H9 (cell line): ENCODE measurements around the gene TEX19. TPM values are rescaled to one million over a fixed set of nuclear protein-coding genes. Genes with fewer than 3 reads are reported as not detected.

Experiments
- DNase-seq: peaks from one replicate; pipeline ENCODE4 v3.0.0-alpha.2; 2017
- H2AFZ ChIP-seq: one replicate; pipeline ENCODE4 v1.6.1; 2013; ENCODE audit warnings: mild to moderate bottlenecking, low read length, control low read depth, moderate library complexity
- H2AK5ac ChIP-seq: 2 replicates; pipeline ENCODE4 v1.6.1; 2013; ENCODE audit warnings: low read length, control low read depth, mixed read lengths; ENCODE audit not compliant: insufficient read length
- H2BK120ac ChIP-seq: one replicate; pipeline ENCODE4 v1.6.1; 2013; ENCODE audit warnings: low read depth, mild to moderate bottlenecking, low read length, control low read depth, inconsistent platforms; ENCODE audit not compliant: poor library complexity, severe bottlenecking
- H2BK12ac ChIP-seq: 2 replicates; pipeline ENCODE4 v1.6.1; 2013; ENCODE audit warnings: low read length, control low read depth, mixed read lengths, low read depth; ENCODE audit not compliant: insufficient read length
- H2BK15ac ChIP-seq: 2 replicates; pipeline ENCODE4 v1.6.1; 2013; ENCODE audit warnings: low read depth, low read length, control low read depth
- H2BK20ac ChIP-seq: one replicate; pipeline ENCODE4 v1.6.1; 2013; ENCODE audit warnings: low read depth, mild to moderate bottlenecking, low read length, control low read depth, inconsistent platforms; ENCODE audit not compliant: poor library complexity, severe bottlenecking
- H2BK5ac ChIP-seq: 2 replicates; pipeline ENCODE4 v1.6.1; 2013; ENCODE audit warnings: low read length, control low read depth, mixed read lengths; ENCODE audit not compliant: insufficient read length
- H3K14ac ChIP-seq: 2 replicates; pipeline ENCODE4 v1.6.1; 2013; ENCODE audit warnings: low read length, control low read depth; ENCODE audit not compliant: insufficient read depth
- H3K18ac ChIP-seq: 2 replicates; pipeline ENCODE4 v1.6.1; 2013; ENCODE audit warnings: low read depth, mild to moderate bottlenecking, mixed read lengths, low read length, control low read depth; ENCODE audit not compliant: insufficient read length
- H3K23ac ChIP-seq: 2 replicates; pipeline ENCODE4 v1.6.1; 2013; ENCODE audit warnings: low read length, control low read depth, mixed read lengths, low read depth; ENCODE audit not compliant: insufficient read length
- H3K23me2 ChIP-seq: 2 replicates; pipeline ENCODE4 v1.6.1; 2013; ENCODE audit warnings: low read depth, mild to moderate bottlenecking, mixed read lengths, low read length, control low read depth; ENCODE audit not compliant: insufficient read length, poor library complexity, severe bottlenecking
- H3K27ac ChIP-seq: 2 replicates; pipeline ENCODE4 v1.5.1; 2013; ENCODE audit warnings: low read length, control low read depth, mixed read lengths, low read depth; ENCODE audit not compliant: insufficient read length
- H3K27me3 ChIP-seq: 2 replicates; pipeline ENCODE4 v1.6.1; 2013; ENCODE audit warnings: low read length, control low read depth, inconsistent platforms; ENCODE audit not compliant: insufficient read depth
- H3K4ac ChIP-seq: 2 replicates; pipeline ENCODE4 v1.6.1; 2013; ENCODE audit warnings: low read depth, mild to moderate bottlenecking, control low read depth, inconsistent platforms, low read length, moderate library complexity
- H3K4me1 ChIP-seq: 2 replicates; pipeline ENCODE4 v1.6.1; 2013; ENCODE audit warnings: low read length, control low read depth, inconsistent platforms; ENCODE audit not compliant: insufficient read depth
- H3K4me2 ChIP-seq: 2 replicates; pipeline ENCODE4 v1.6.1; 2013; ENCODE audit warnings: low read length, control low read depth, mixed read lengths; ENCODE audit not compliant: insufficient read length, insufficient read depth
- H3K56ac ChIP-seq: 2 replicates; pipeline ENCODE4 v1.6.1; 2013; ENCODE audit warnings: low read depth, mild to moderate bottlenecking, mixed read lengths, low read length, control low read depth; ENCODE audit not compliant: insufficient read length
- H3K79me1 ChIP-seq: 2 replicates; pipeline ENCODE4 v1.6.1; 2013; ENCODE audit warnings: low read depth, mild to moderate bottlenecking, moderate library complexity, low read length, control low read depth, inconsistent platforms; ENCODE audit not compliant: insufficient read depth, poor library complexity, severe bottlenecking
- H3K79me2 ChIP-seq: 2 replicates; pipeline ENCODE4 v1.6.1; 2013; ENCODE audit warnings: low read length, control low read depth, inconsistent platforms; ENCODE audit not compliant: insufficient read depth
- H3K9ac ChIP-seq: 2 replicates; pipeline ENCODE4 v1.6.1; 2013; ENCODE audit warnings: low read length, control low read depth, mixed read lengths; ENCODE audit not compliant: insufficient read length; ENCODE audit errors: extremely low read depth
- H3K9me3 ChIP-seq: one replicate; pipeline ENCODE4 v1.6.1; 2013; ENCODE audit warnings: low read depth, low read length, inconsistent platforms; ENCODE audit not compliant: control insufficient read depth
- H3T11ph ChIP-seq: one replicate; pipeline ENCODE4 v1.6.1; 2013; ENCODE audit warnings: mild to moderate bottlenecking, low read length, control low read depth, inconsistent platforms
- H4K20me1 ChIP-seq: one replicate; pipeline ENCODE4 v1.6.1; 2013; ENCODE audit not compliant: control insufficient read depth, insufficient read length, insufficient read depth
- H4K5ac ChIP-seq: 2 replicates; pipeline ENCODE4 v1.6.1; 2013; ENCODE audit warnings: low read depth, mild to moderate bottlenecking, mixed read lengths, low read length, control low read depth; ENCODE audit not compliant: insufficient read length
- H4K8ac ChIP-seq: replicated peaks from 2 replicates; pipeline ENCODE4 v1.6.1; 2013; ENCODE audit warnings: low read length, control low read depth, mixed read lengths, low read depth; ENCODE audit not compliant: insufficient read length
- H4K91ac ChIP-seq: 2 replicates; pipeline ENCODE4 v1.6.1; 2013; ENCODE audit warnings: low read depth, mild to moderate bottlenecking, moderate library complexity, mixed read lengths, low read length, control low read depth; ENCODE audit not compliant: insufficient read length
- H3K27ac Mint-ChIP-seq, 3 experiments: 2 replicates in 2 of 3; 3 replicates in 1 of 3; pipeline ENCODE4 v1.8.0; 2020 to 2021; ENCODE audit warnings: mixed read lengths in 3 of 3, mild to moderate bottlenecking in 1 of 3, moderate library complexity in 1 of 3
- H3K27me3 Mint-ChIP-seq: 2 replicates; pipeline ENCODE4 v1.8.0; 2021; ENCODE audit warnings: low read depth, mild to moderate bottlenecking, moderate library complexity, mixed read lengths
- H3K36me3 Mint-ChIP-seq, 3 experiments: 2 replicates in 2 of 3; 3 replicates in 1 of 3; pipeline ENCODE4 v1.8.0; 2020 to 2021; ENCODE audit warnings: low read depth in 3 of 3, mixed read lengths in 3 of 3; ENCODE audit not compliant: insufficient read depth in 1 of 3
- H3K4me1 Mint-ChIP-seq, 2 experiments: 2 replicates each; pipeline ENCODE4 v1.8.0; 2020; ENCODE audit warnings: mixed read lengths in 2 of 2
- H3K4me3 Mint-ChIP-seq, 2 experiments: 2 replicates in 1 of 2; 3 replicates in 1 of 2; pipeline ENCODE4 v1.8.0; 2020 to 2021; ENCODE audit warnings: mild to moderate bottlenecking in 2 of 2, mixed read lengths in 2 of 2, moderate library complexity in 1 of 2
- H3K9me3 Mint-ChIP-seq, 2 experiments: 2 replicates in 1 of 2; 3 replicates in 1 of 2; pipeline ENCODE4 v1.8.0; 2020; ENCODE audit warnings: mild to moderate bottlenecking in 2 of 2, mixed read lengths in 2 of 2, moderate library complexity in 1 of 2
- CTCF ChIP-seq: fragments of 200-600 bp; sonication (generic); conservative IDR thresholded peaks from 3 replicates; pipeline ENCODE4 v1.8.0; 2021; ENCODE audit warnings: antibody characterized with exemption, mild to moderate bottlenecking
- WGBS: extraction: QIAGEN DNeasy Blood & Tissue Kit; methylation state at CpG from one replicate; pipeline ENCODE4 v1.1.7; 2013; ENCODE audit warnings: missing lambda C conversion rate, low lambda C conversion rate, mixed read lengths; ENCODE audit not compliant: insufficient read length; ENCODE audit errors: extremely low coverage; 5-methylcytosine and 5-hydroxymethylcytosine counted together
- total RNA-seq: library from RNA; stranded (reverse); gene quantifications from 2 replicates; pipeline ENCODE4 v1.2.1, GENCODE V29; 2021

The TEX19 gene
- total RNA-seq, 1 experiment from 2014 or later, result 1.4 TPM

GRCh38 chr17:82353484-82353883 lies 5.6 kb upstream of the TEX19 start:
- Histone ChIP-seq H2BK20ac (no peak overlapping the region), H2AFZ (no peak overlapping the region), H4K5ac (no peak overlapping the region), H3K4ac (no peak overlapping the region), H3K4me2 (no peak overlapping the region), H2AK5ac (no peak overlapping the region), H3K23ac (no peak overlapping the region), H3K27ac (no peak overlapping the region), H3K23me2 (no peaks in the 10 kb centered on the region), H3K79me1 (no peaks in the 10 kb centered on the region), H3K27me3 (no peaks in the 10 kb centered on the region), H3K9ac (no peak overlapping the region), H2BK12ac (no peak overlapping the region), H4K20me1 (no peaks in the 10 kb centered on the region), H2BK5ac (no peak overlapping the region), H3K18ac (no peak overlapping the region), H4K91ac (no peak overlapping the region), H3K14ac (no peak overlapping the region), H4K8ac (no peak overlapping the region), H3K56ac (no peak overlapping the region), H2BK120ac (no peak overlapping the region), H3T11ph (no peak overlapping the region), H3K79me2 (no peaks in the 10 kb centered on the region), H3K4me1 (peaks cover 2% of the 10 kb centered on the region; the same call in 1 of the 2 replicates), H3K9me3 (no peaks in the 10 kb centered on the region), H2BK15ac (no peak overlapping the region)
- H3K27ac Mint-ChIP-seq, result no peak overlapping the region
- peaks cover 2 to 20% of the 10 kb centered on the region in 2 experiments for H3K4me1 Mint-ChIP-seq
- no peaks in the 10 kb centered on the region for H3K36me3 Mint-ChIP-seq
- H3K9me3 Mint-ChIP-seq, result no peaks in the 10 kb centered on the region
- no peak for TF ChIP-seq CTCF
- H3K4me3 Mint-ChIP-seq, result no peak overlapping the region
- WGBS, result no CpG with 5 or more reads among the region's 8 CpGs
- H3K27me3 Mint-ChIP-seq, result peaks cover 7% of the 10 kb centered on the region
- DNase-seq, result no peak
